Progenitor cell of endocrine pancreas (in vitro differentiated cells): ENCODE measurements around the gene MMP1. TPM values are rescaled to one million over a fixed set of nuclear protein-coding genes. Genes with fewer than 3 reads are reported as not detected.
"Not testable (repeated sequence)": the region's sequence is repeated elsewhere in the genome, so short reads cannot be mapped to it uniquely, and the experiment has no call there.

ENCODE experiments used
- DNase-seq: peaks from one replicate; pipeline ENCODE4 v3.0.0; 2021; ENCODE audit warnings: low spot score; ENCODE audit not compliant: unreplicated experiment
- H3K27ac Mint-ChIP-seq: 2 replicates; pipeline ENCODE4 v1.8.0; 2021; ENCODE audit warnings: mild to moderate bottlenecking, moderate library complexity, mixed read lengths
- H3K27me3 Mint-ChIP-seq: 2 replicates; pipeline ENCODE4 v1.8.0; 2021; ENCODE audit warnings: mixed read lengths
- H3K36me3 Mint-ChIP-seq: 2 replicates; pipeline ENCODE4 v1.8.0; 2022; ENCODE audit warnings: mixed read lengths; ENCODE audit not compliant: insufficient read depth
- H3K4me1 Mint-ChIP-seq: 2 replicates; pipeline ENCODE4 v1.8.0; 2021; ENCODE audit warnings: low read depth, mixed read lengths
- H3K4me3 Mint-ChIP-seq: 2 replicates; pipeline ENCODE4 v1.8.0; 2021; ENCODE audit warnings: low read depth, mild to moderate bottlenecking, moderate library complexity, mixed read lengths
- H3K9me3 Mint-ChIP-seq: 2 replicates; pipeline ENCODE4 v1.8.0; 2021; ENCODE audit warnings: low read depth, mixed read lengths
- CTCF ChIP-seq: fragments of 200-600 bp; sonication (generic); IDR thresholded peaks from one replicate; pipeline ENCODE4 v1.5.0; 2021; ENCODE audit warnings: antibody characterized with exemption, mild to moderate bottlenecking; ENCODE audit not compliant: unreplicated experiment
- total RNA-seq: library from RNA; stranded (reverse); gene quantifications from 2 replicates; pipeline ENCODE4 v1.2.1, GENCODE V29; 2021

Gene MMP1
- total RNA-seq, 1 donor from 2014 or later, result 0.24 TPM

GRCh38 chr11:102753267-102753666, 44.7 kb downstream of the MMP1 start:
- no peak for TF ChIP-seq CTCF
- no peak overlapping the region for H3K4me3 Mint-ChIP-seq
- no peak for DNase-seq
- H3K9me3 Mint-ChIP-seq, result peaks cover 10% of the 10 kb centered on the region
- H3K4me1 Mint-ChIP-seq, result no peaks in the 10 kb centered on the region
- peaks cover 3% of the 10 kb centered on the region for H3K27me3 Mint-ChIP-seq
- peaks cover 2% of the 10 kb centered on the region for H3K36me3 Mint-ChIP-seq
- no peak overlapping the region for H3K27ac Mint-ChIP-seq

GRCh38 chr11:102751673-102752072, 46.3 kb downstream of the MMP1 start:
- Mint-ChIP-seq H3K4me1 (no peaks in the 10 kb centered on the region), H3K27me3 (peaks cover 3% of the 10 kb centered on the region), H3K36me3 (no peaks in the 10 kb centered on the region), H3K4me3 (no peak overlapping the region), H3K27ac (no peak overlapping the region), H3K9me3 (peaks cover 19% of the 10 kb centered on the region)
- TF ChIP-seq CTCF, result no peak
- no peak for DNase-seq

GRCh38 chr11:102749101-102749722, 48.7 kb downstream of the MMP1 start:
- Mint-ChIP-seq H3K27ac (no peak overlapping the region), H3K36me3 (no peaks in the 10 kb centered on the region), H3K9me3 (peaks cover 19% of the 10 kb centered on the region), H3K4me3 (no peak overlapping the region), H3K4me1 (no peaks in the 10 kb centered on the region), H3K27me3 (peaks cover 3% of the 10 kb centered on the region)
- no peak for TF ChIP-seq CTCF
- no peak for DNase-seq

GRCh38 chr11:102746746-102747578, 51.0 kb downstream of the MMP1 start:
- Mint-ChIP-seq H3K4me3 (peak overlapping the region; percentile 80), H3K9me3 (peaks cover 19% of the 10 kb centered on the region), H3K27ac (peak overlapping the region; percentile 98)
- DNase-seq, H3K4me1 Mint-ChIP-seq, H3K27me3 Mint-ChIP-seq, H3K36me3 Mint-ChIP-seq: not testable (repeated sequence)

Other genes starting within 250 kb of the MMP1 start
- gene MMP20, start 172.8 kb downstream of the MMP1 start, total RNA-seq, result not detected in 2 replicates
- not detected in 2 replicates for gene MMP27, start 92.4 kb downstream of the MMP1 start, total RNA-seq
- gene MMP8, start 73.2 kb downstream of the MMP1 start, total RNA-seq, result not detected in 2 replicates
- gene MMP10, start 17.5 kb downstream of the MMP1 start, total RNA-seq, result 0.22 TPM in 1 of 2 replicates, not detected in the other
- gene MMP3, start 45.4 kb upstream of the MMP1 start, total RNA-seq, result not detected in 2 replicates
- gene MMP12, start 76.8 kb upstream of the MMP1 start, total RNA-seq, result not detected in 2 replicates
- gene MMP13, start 157.6 kb upstream of the MMP1 start, total RNA-seq, result not detected in 2 replicates